Measurements from ENCODE around the gene FRS3.

Gene FRS3

GRCh38 chr6:41798901-41799558 is 19.3 kb upstream of the FRS3 start:
- TF ChIP-seq EZH2phosphoT487 (conservative IDR thresholded peaks at IDR 0.05; ENCODE audit: low read length): no peak
- TF ChIP-seq CTCF (IDR thresholded peaks at IDR 0.05; ENCODE audit: insufficient read depth, low read length, poor library complexity, severe bottlenecking): no peak
- H3K4me3 ChIP-seq (ENCODE audit: insufficient read depth, low read length, poor library complexity, severe bottlenecking): no peak overlapping the region
- no peaks in the 10 kb centered on the region for H3K9me3 ChIP-seq (ENCODE audit: insufficient read depth, low read length)
- no peak overlapping the region for H2AFZ ChIP-seq (ENCODE audit: low read depth, low read length, severe bottlenecking)
- no peak overlapping the region for H3K4me2 ChIP-seq (ENCODE audit: low read depth, low read length, poor library complexity, severe bottlenecking)
- no peaks in the 10 kb centered on the region for H4K20me1 ChIP-seq (ENCODE audit: low read depth, low read length)
- H3K9me2 ChIP-seq (replicated peaks; ENCODE audit: insufficient read depth, low read length): no peaks in the 10 kb centered on the region
- H3K27ac ChIP-seq (ENCODE audit: low read depth, low read length): no peak overlapping the region
- no peak overlapping the region for H3K9ac ChIP-seq (ENCODE audit: low read length)
- H3F3A ChIP-seq (ENCODE audit: insufficient read depth): peaks cover 18% of the 10 kb centered on the region; the same call in 1 of the 2 replicates
- H3K36me3 ChIP-seq (ENCODE audit: low read length): peaks cover 4% of the 10 kb centered on the region; the same call in 1 of the 2 replicates
- no peaks in the 10 kb centered on the region for H3K27me3 ChIP-seq (ENCODE audit: low read length)
- no peaks in the 10 kb centered on the region for H3K79me2 ChIP-seq (ENCODE audit: insufficient read depth, low read length)

- Histone ChIP-seq H2AFZ (ENCODE audit: low read depth, low read length, severe bottlenecking) (no peak overlapping the region), H3F3A (ENCODE audit: insufficient read depth) (peaks cover 24% of the 10 kb centered on the region), H3K27ac (ENCODE audit: low read depth, low read length) (no peak overlapping the region), H3K4me2 (ENCODE audit: low read depth, low read length, poor library complexity, severe bottlenecking) (no peak overlapping the region), H3K27me3 (ENCODE audit: low read length) (no peaks in the 10 kb centered on the region), H3K4me3 (ENCODE audit: insufficient read depth, low read length, poor library complexity, severe bottlenecking) (no peak overlapping the region), H3K36me3 (ENCODE audit: low read length) (peaks cover 5% of the 10 kb centered on the region; the same call in 1 of the 2 replicates), H3K9me3 (ENCODE audit: insufficient read depth, low read length) (no peaks in the 10 kb centered on the region), H3K79me2 (ENCODE audit: insufficient read depth, low read length) (no peaks in the 10 kb centered on the region), H3K9me2 (replicated peaks; ENCODE audit: insufficient read depth, low read length) (no peaks in the 10 kb centered on the region), H3K9ac (ENCODE audit: low read length) (no peak overlapping the region), H4K20me1 (ENCODE audit: low read depth, low read length) (no peaks in the 10 kb centered on the region)
- TF ChIP-seq EZH2phosphoT487 (conservative IDR thresholded peaks at IDR 0.05; ENCODE audit: low read length) (no peak), CTCF (IDR thresholded peaks at IDR 0.05; ENCODE audit: insufficient read depth, low read length, poor library complexity, severe bottlenecking) (no peak)
Measured at GRCh38 chr6:41796474-41796873, 16.8 kb upstream of the FRS3 start.

GRCh38 chr6:41791984-41792383 is 12.3 kb upstream of the FRS3 start:
- H3K4me2 ChIP-seq (ENCODE audit: low read depth, low read length, poor library complexity, severe bottlenecking): no peak overlapping the region
- H3K36me3 ChIP-seq (ENCODE audit: low read length): peaks cover 24% of the 10 kb centered on the region
- no peak overlapping the region for H3K9ac ChIP-seq (ENCODE audit: low read length)
- H3F3A ChIP-seq (ENCODE audit: insufficient read depth): peaks cover 45% of the 10 kb centered on the region
- no peaks in the 10 kb centered on the region for H3K27me3 ChIP-seq (ENCODE audit: low read length)
- H2AFZ ChIP-seq (ENCODE audit: low read depth, low read length, severe bottlenecking): no peak overlapping the region
- H3K9me2 ChIP-seq (replicated peaks; ENCODE audit: insufficient read depth, low read length): no peaks in the 10 kb centered on the region
- H3K79me2 ChIP-seq (ENCODE audit: insufficient read depth, low read length): peaks cover 17% of the 10 kb centered on the region
- H3K4me3 ChIP-seq (ENCODE audit: insufficient read depth, low read length, poor library complexity, severe bottlenecking): no peak overlapping the region
- H3K27ac ChIP-seq (ENCODE audit: low read depth, low read length): no peak overlapping the region
- TF ChIP-seq EZH2phosphoT487 (conservative IDR thresholded peaks at IDR 0.05; ENCODE audit: low read length) (no peak), CTCF (IDR thresholded peaks at IDR 0.05; ENCODE audit: insufficient read depth, low read length, poor library complexity, severe bottlenecking) (no peak)
- H3K9me3 ChIP-seq (ENCODE audit: insufficient read depth, low read length): no peaks in the 10 kb centered on the region
- H4K20me1 ChIP-seq (ENCODE audit: low read depth, low read length): no peaks in the 10 kb centered on the region
